Activated CD4-positive, CD25-positive, alpha-beta regulatory T cell (primary cell): Measurements from ENCODE around the gene NFE2L1.
A peak's percentile ranks its signal among the peaks of the same experiment; 100 is the strongest.
"Not testable (repeated sequence)": the region's sequence is repeated elsewhere in the genome, so short reads cannot be mapped to it uniquely, and the experiment has no call there.

ENCODE experiments used
- DNase-seq, 4 experiments: peaks; one replicate each; lab custom pipeline; 2025; lab: John Stamatoyannopoulos, UW

NFE2L1 gene

GRCh38 chr17:48024149-48025039 lies 23.8 kb upstream of the NFE2L1 start:
- DNase-seq = peak in 2 of 4 experiments; percentile 13 to 22

- peak; percentile 95 to 97 (median 97) for DNase-seq
Observed at GRCh38 chr17:48025040-48025903, 22.9 kb upstream of the NFE2L1 start.

- DNase-seq = no peak
Observed at GRCh38 chr17:48025904-48026501, 22.2 kb upstream of the NFE2L1 start.

- DNase-seq = peak; percentile 39 to 61 (median 52)
Observed at GRCh38 chr17:48026502-48027321, 21.4 kb upstream of the NFE2L1 start.

- no peak for DNase-seq
Observed at GRCh38 chr17:48027322-48027981, 20.7 kb upstream of the NFE2L1 start.

- DNase-seq = no peak
Observed at GRCh38 chr17:48028736-48029135, 19.4 kb upstream of the NFE2L1 start.

GRCh38 chr17:48030531-48030930 lies 17.6 kb upstream of the NFE2L1 start:
- DNase-seq = no peak

- no peak for DNase-seq
Observed at GRCh38 chr17:48031966-48032365, 16.2 kb upstream of the NFE2L1 start.

- DNase-seq = not testable (repeated sequence)
Observed at GRCh38 chr17:48034734-48035133, 13.4 kb upstream of the NFE2L1 start.

GRCh38 chr17:48036693-48037035 lies 11.5 kb upstream of the NFE2L1 start:
- no peak for DNase-seq

- peak in 3 of 4 experiments; percentile 34 to 41 (median 38) for DNase-seq
Observed at GRCh38 chr17:48037036-48037837, 10.9 kb upstream of the NFE2L1 start, which contains the start of gene COPZ2. Gene COPZ2, minus strand, starts transcription at chr17:48037797. Its CDS starts 20 bp downstream, at chr17:48037777.

GRCh38 chr17:48037838-48038323 lies 10.3 kb upstream of the NFE2L1 start:
- DNase-seq = no peak

- no peak for DNase-seq
Observed at GRCh38 chr17:48038687-48039086, 9.5 kb upstream of the NFE2L1 start.

- DNase-seq = no peak
Observed at GRCh38 chr17:48043176-48043575, 5.0 kb upstream of the NFE2L1 start.

GRCh38 chr17:48044851-48045250 lies 3.3 kb upstream of the NFE2L1 start:
- DNase-seq = no peak

GRCh38 chr17:48045316-48046001 lies 2.7 kb upstream of the NFE2L1 start:
- DNase-seq = no peak

GRCh38 chr17:48046296-48046695 lies 1.9 kb upstream of the NFE2L1 start:
- no peak for DNase-seq

- no peak for DNase-seq
Observed at GRCh38 chr17:48047113-48047740, 932 bp upstream of the NFE2L1 start.
